Dendritic cell treated with granulocyte-macrophage colony-stimulating factor and Interleukin-4, amounts not matched to agents 40 ng/mL and 50 ng/mL, for 4 days (primary cell): Measurements from ENCODE around the gene CDK5RAP1.
"Not testable (repeated sequence)": the region's sequence is repeated elsewhere in the genome, so short reads cannot be mapped to it uniquely, and the experiment has no call there.

Experiments
- H3K27ac Mint-ChIP-seq: one replicate; pipeline ENCODE4 v1.8.0; 2022; ENCODE audit warnings: mild to moderate bottlenecking, mixed read lengths
- H3K27me3 Mint-ChIP-seq: one replicate; pipeline ENCODE4 v1.8.0; 2022; ENCODE audit warnings: mild to moderate bottlenecking, mixed read lengths
- H3K36me3 Mint-ChIP-seq: one replicate; pipeline ENCODE4 v1.8.0; 2022; ENCODE audit warnings: low read depth, mixed read lengths
- H3K4me1 Mint-ChIP-seq: one replicate; pipeline ENCODE4 v1.8.0; 2022; ENCODE audit warnings: low read depth, mixed read lengths
- H3K4me3 Mint-ChIP-seq: one replicate; pipeline ENCODE4 v1.8.0; 2022; ENCODE audit warnings: mild to moderate bottlenecking, moderate library complexity, mixed read lengths
- H3K9me3 Mint-ChIP-seq: one replicate; pipeline ENCODE4 v1.8.0; 2022; ENCODE audit warnings: mixed read lengths
- intact Hi-C: fragments of 100-400 bp; cut with micrococcal nuclease; formaldehyde crosslinking; loops from one replicate; pipeline ENCODE4 v1.15.0; 2022

CDK5RAP1 gene

GRCh38 chr20:33408716-33409654 lies 7.7 kb upstream of the CDK5RAP1 start:
- H3K36me3 Mint-ChIP-seq: peaks cover 54% of the 10 kb centered on the region
- H3K9me3 Mint-ChIP-seq: peaks cover 7% of the 10 kb centered on the region
- peaks cover 59% of the 10 kb centered on the region for H3K4me1 Mint-ChIP-seq
- H3K4me3 Mint-ChIP-seq: no peak overlapping the region
- H3K27me3 Mint-ChIP-seq: no peaks in the 10 kb centered on the region
- peak overlapping the region; percentile 80 for H3K27ac Mint-ChIP-seq
- intact Hi-C loops: loop anchor here (5.0 kb wide), 2 partner anchors 33 to 573 kb away; partner anchors contain the start of gene SNTA1

DNA sequence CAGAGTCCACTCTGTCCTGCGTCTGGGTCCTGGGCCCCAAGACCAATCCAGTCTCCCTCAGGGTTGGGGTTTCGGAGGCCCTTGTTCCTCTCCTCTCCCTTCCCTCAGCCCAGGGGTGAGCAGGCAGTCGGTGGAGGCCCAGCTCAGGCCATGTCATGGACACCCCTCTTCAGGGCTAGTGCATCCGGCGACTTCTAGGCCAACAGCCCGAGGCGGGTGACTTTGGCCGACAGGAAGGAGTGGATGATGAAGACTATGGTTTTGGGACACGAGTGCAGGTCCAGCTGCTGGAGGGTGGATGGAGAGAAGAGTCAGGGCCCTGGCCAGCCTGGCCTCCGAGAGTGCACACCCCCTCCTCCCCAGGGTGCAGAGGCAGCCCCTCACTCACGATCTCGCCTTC lies 7.0 kb upstream of the CDK5RAP1 start:
- H3K4me3 Mint-ChIP-seq: no peak overlapping the region
- H3K9me3 Mint-ChIP-seq: peaks cover 7% of the 10 kb centered on the region
- peaks cover 65% of the 10 kb centered on the region for H3K4me1 Mint-ChIP-seq
- no peaks in the 10 kb centered on the region for H3K27me3 Mint-ChIP-seq
- H3K27ac Mint-ChIP-seq: peak overlapping the region; percentile 80
- intact Hi-C loops: loop anchor here (5.0 kb wide), 2 partner anchors 34 to 574 kb away; partner anchors contain the start of gene SNTA1
- H3K36me3 Mint-ChIP-seq: peaks cover 56% of the 10 kb centered on the region

- H3K9me3 Mint-ChIP-seq: peaks cover 7% of the 10 kb centered on the region
- peaks cover 56% of the 10 kb centered on the region for H3K36me3 Mint-ChIP-seq
- H3K27ac Mint-ChIP-seq: peak overlapping the region; percentile 80
- peaks cover 67% of the 10 kb centered on the region for H3K4me1 Mint-ChIP-seq
- H3K27me3 Mint-ChIP-seq: no peaks in the 10 kb centered on the region
- intact Hi-C loops: loop anchor here (5.0 kb wide), 2 partner anchors 35 to 575 kb away; partner anchors contain the start of gene SNTA1
- no peak overlapping the region for H3K4me3 Mint-ChIP-seq
These were observed 6.5 kb upstream of the CDK5RAP1 start for GRCh38 chr20:33407796-33408195.

GRCh38 chr20:33407251-33407650 lies 5.9 kb upstream of the CDK5RAP1 start:
- peak overlapping the region; percentile 80 for H3K27ac Mint-ChIP-seq
- peaks cover 72% of the 10 kb centered on the region for H3K4me1 Mint-ChIP-seq
- H3K9me3 Mint-ChIP-seq: peaks cover 7% of the 10 kb centered on the region
- H3K4me3 Mint-ChIP-seq: no peak overlapping the region
- intact Hi-C loops: loop anchor here (5.0 kb wide), 2 partner anchors 35 to 575 kb away; partner anchors contain the start of gene SNTA1
- H3K27me3 Mint-ChIP-seq: no peaks in the 10 kb centered on the region
- H3K36me3 Mint-ChIP-seq: peaks cover 56% of the 10 kb centered on the region

DNA sequence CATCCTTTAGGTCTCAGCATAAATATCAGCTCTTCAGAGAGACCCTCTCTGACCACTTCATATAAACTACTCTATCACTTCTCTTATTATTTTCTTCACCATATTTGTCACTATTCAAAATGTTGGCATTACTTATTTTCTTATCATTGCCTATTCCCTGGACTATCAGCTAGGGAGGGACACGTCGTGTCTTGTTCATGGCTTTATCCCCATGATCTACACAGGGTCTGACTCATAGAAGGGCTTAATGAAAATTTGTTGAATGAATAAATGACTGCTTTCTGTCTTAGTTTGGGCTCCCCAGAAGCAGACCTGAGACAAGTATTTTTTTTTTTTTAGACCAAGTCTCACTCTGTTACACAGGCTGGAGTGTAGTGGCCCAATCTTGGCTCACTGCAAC lies 3.0 kb upstream of the CDK5RAP1 start:
- H3K36me3 Mint-ChIP-seq: peaks cover 42% of the 10 kb centered on the region
- H3K27ac Mint-ChIP-seq: no peak overlapping the region
- peaks cover 7% of the 10 kb centered on the region for H3K9me3 Mint-ChIP-seq
- H3K27me3 Mint-ChIP-seq: no peaks in the 10 kb centered on the region
- peaks cover 71% of the 10 kb centered on the region for H3K4me1 Mint-ChIP-seq
- no peak overlapping the region for H3K4me3 Mint-ChIP-seq
- intact Hi-C loops: loop anchor here (5.0 kb wide), 1 partner anchor 258 kb away; the partner anchor contains the start of gene C20orf144

- peaks cover 51% of the 10 kb centered on the region for H3K4me1 Mint-ChIP-seq
- peak overlapping the region; percentile 94 for H3K27ac Mint-ChIP-seq
- peaks cover 36% of the 10 kb centered on the region for H3K36me3 Mint-ChIP-seq
- no peaks in the 10 kb centered on the region for H3K9me3 Mint-ChIP-seq
- intact Hi-C loops: loop anchor here (5.0 kb wide), 1 partner anchor 260 kb away; the partner anchor contains the start of gene C20orf144
- peak overlapping the region; percentile 98 for H3K4me3 Mint-ChIP-seq
- no peaks in the 10 kb centered on the region for H3K27me3 Mint-ChIP-seq
These were observed 626 bp upstream of the CDK5RAP1 start for GRCh38 chr20:33401921-33402369.

GRCh38 chr20:33400812-33401183 lies 521 bp downstream of the CDK5RAP1 start:
- Mint-ChIP-seq H3K4me1 (peaks cover 42% of the 10 kb centered on the region), H3K27me3 (no peaks in the 10 kb centered on the region), H3K9me3 (no peaks in the 10 kb centered on the region), H3K4me3 (peak overlapping the region; percentile 98), H3K27ac (peak overlapping the region; percentile 94), H3K36me3 (peaks cover 46% of the 10 kb centered on the region)
- intact Hi-C loops: loop anchor here (5.0 kb wide), 1 partner anchor 262 kb away; the partner anchor contains the start of gene C20orf144

DNA sequence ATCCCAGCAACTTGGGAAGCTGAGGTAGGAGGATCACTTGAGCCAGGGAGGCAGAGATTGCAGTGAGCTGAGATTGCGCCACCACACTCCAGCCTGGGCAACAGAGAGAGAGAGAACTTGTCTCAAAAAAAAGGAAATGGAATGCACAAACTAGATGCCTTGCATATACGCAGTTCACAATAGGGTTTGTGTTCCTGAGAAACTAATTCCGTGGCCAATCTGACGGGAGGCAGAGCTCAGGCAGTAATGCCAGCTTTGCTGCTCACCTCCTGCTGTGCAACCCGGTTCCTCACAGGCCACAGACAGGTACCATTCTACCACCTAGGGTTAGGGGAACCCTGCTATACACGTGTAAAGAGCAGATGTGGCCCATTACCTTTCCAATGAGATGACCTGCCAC lies 1.4 kb downstream of the CDK5RAP1 start:
- intact Hi-C loops: loop anchor here (5.0 kb wide), 1 partner anchor 262 kb away; the partner anchor contains the start of gene C20orf144
- H3K4me1 Mint-ChIP-seq: peaks cover 41% of the 10 kb centered on the region
- no peaks in the 10 kb centered on the region for H3K27me3 Mint-ChIP-seq
- peak overlapping the region; percentile 98 for H3K4me3 Mint-ChIP-seq
- peaks cover 53% of the 10 kb centered on the region for H3K36me3 Mint-ChIP-seq
- peak overlapping the region; percentile 94 for H3K27ac Mint-ChIP-seq
- no peaks in the 10 kb centered on the region for H3K9me3 Mint-ChIP-seq

- H3K27ac Mint-ChIP-seq: no peak overlapping the region
- H3K4me3 Mint-ChIP-seq: no peak overlapping the region
- no peaks in the 10 kb centered on the region for H3K27me3 Mint-ChIP-seq
- intact Hi-C loops: no loop called here
- no peaks in the 10 kb centered on the region for H3K9me3 Mint-ChIP-seq
- peaks cover 8% of the 10 kb centered on the region for H3K4me1 Mint-ChIP-seq
- H3K36me3 Mint-ChIP-seq: peaks cover 87% of the 10 kb centered on the region
These were observed 6.6 kb downstream of the CDK5RAP1 start for GRCh38 chr20:33394718-33395117.

DNA sequence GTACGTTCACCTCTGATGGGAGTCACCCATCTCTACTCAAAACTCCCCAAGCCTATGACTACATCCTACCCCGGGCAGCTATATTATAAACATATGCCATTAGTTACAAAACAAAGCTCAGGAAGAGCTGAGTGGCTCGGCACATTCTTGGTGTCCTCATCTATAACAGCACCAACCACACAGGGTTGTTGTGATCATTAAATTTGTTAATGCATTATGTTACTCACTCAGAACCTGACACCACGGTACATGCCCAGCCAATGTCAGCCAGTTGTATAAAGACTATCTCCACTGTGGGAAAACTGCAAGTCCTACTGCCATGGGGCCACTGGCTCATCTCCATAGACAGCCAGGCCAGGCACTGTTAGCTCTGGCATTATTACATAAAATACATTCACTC lies 7.7 kb downstream of the CDK5RAP1 start:
- Mint-ChIP-seq H3K27ac (no peak overlapping the region), H3K27me3 (no peaks in the 10 kb centered on the region)
- intact Hi-C loops: no loop called here

GRCh38 chr20:33391722-33392415 lies 9.4 kb downstream of the CDK5RAP1 start:
- intact Hi-C loops: no loop called here
- H3K9me3 Mint-ChIP-seq: no peaks in the 10 kb centered on the region
- no peak overlapping the region for H3K4me3 Mint-ChIP-seq
- no peaks in the 10 kb centered on the region for H3K27me3 Mint-ChIP-seq
- no peak overlapping the region for H3K27ac Mint-ChIP-seq
- H3K36me3 Mint-ChIP-seq: peaks cover 100% of the 10 kb centered on the region
- H3K4me1 Mint-ChIP-seq: no peaks in the 10 kb centered on the region

More for the DNA sequence above, 7.7 kb downstream of the CDK5RAP1 start:
- Mint-ChIP-seq H3K4me3 (no peak overlapping the region), H3K36me3 (peaks cover 98% of the 10 kb centered on the region), H3K9me3 (no peaks in the 10 kb centered on the region), H3K4me1 (no peaks in the 10 kb centered on the region)

DNA sequence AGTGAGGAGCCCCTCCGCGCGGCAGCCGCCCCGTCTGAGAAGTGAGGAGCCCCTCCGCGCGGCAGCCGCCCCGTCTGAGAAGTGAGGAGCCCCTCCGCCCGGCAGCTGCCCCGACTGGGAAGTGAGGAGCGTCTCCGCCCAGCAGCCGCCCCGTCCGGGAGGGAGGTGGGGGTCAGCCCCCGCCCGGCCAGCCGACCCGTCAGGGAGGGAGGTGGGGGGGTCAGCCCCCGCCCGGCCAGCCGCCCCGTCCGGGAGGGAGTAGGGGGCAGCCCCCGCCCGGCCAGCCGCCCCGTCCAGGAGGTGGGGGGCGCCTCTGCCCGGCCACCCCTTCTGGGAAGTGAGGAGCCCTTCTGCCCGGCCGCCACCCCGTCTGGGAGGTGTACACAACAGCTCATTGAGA lies 12.0 kb downstream of the CDK5RAP1 start:
- H3K27me3 Mint-ChIP-seq, H3K27ac Mint-ChIP-seq, H3K9me3 Mint-ChIP-seq, H3K4me3 Mint-ChIP-seq, intact Hi-C loops, H3K4me1 Mint-ChIP-seq: not testable (repeated sequence)
- peaks cover 100% of the 10 kb centered on the region for H3K36me3 Mint-ChIP-seq

DNA sequence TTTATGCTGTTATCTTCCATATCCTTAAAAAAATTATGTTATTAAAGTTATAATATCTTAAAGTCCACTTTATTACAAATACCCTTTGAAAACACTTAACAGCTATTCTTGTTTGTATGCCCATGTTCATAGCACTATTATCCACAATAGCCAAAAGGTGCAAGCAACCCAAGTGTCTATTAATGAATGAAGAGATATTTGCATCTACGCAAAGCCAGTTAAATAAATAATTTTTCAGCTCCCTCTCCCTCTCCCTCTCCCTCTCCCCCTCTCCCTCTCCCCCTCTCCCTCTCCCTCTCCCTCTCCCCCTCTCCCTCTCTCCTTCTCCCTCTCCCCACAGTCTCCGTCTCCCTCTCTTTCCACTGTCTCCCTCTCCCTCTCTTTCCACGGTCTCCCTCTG lies 13.1 kb downstream of the CDK5RAP1 start:
- Mint-ChIP-seq H3K27ac (no peak overlapping the region), H3K27me3 (no peaks in the 10 kb centered on the region), H3K36me3 (peaks cover 98% of the 10 kb centered on the region), H3K4me1 (no peaks in the 10 kb centered on the region), H3K9me3 (no peaks in the 10 kb centered on the region), H3K4me3 (no peak overlapping the region)
- intact Hi-C loops: no loop called here

- intact Hi-C loops: no loop called here
These were observed 14.1 kb downstream of the CDK5RAP1 start for GRCh38 chr20:33387177-33387576.

More at GRCh38 chr20:33387177-33387576, 14.1 kb downstream of the CDK5RAP1 start:
- Mint-ChIP-seq H3K27ac (no peak overlapping the region), H3K4me1 (no peaks in the 10 kb centered on the region), H3K4me3 (no peak overlapping the region), H3K36me3 (peaks cover 93% of the 10 kb centered on the region), H3K9me3 (no peaks in the 10 kb centered on the region), H3K27me3 (no peaks in the 10 kb centered on the region)
